KOPT-K1 (cell line): ENCODE measurements around the gene XKRX.

Experiments used
- H3K27ac ChIP-seq: fragments of 200-600 bp; sonication (generic); 2 replicates; pipeline ENCODE4 v1.5.1; 2016; ENCODE audit warnings: antibody characterized with exemption, mild to moderate bottlenecking, low read depth, low read length; ENCODE audit not compliant: poor library complexity, severe bottlenecking
- H3K36me3 ChIP-seq: fragments of 200-600 bp; sonication (generic); 2 replicates; pipeline ENCODE4 v1.5.1; 2017; ENCODE audit warnings: antibody characterized with exemption, mild to moderate bottlenecking, low read length, moderate library complexity; ENCODE audit not compliant: insufficient read depth
- H3K9me3 ChIP-seq: fragments of 200-600 bp; sonication (generic); 2 replicates; pipeline ENCODE4 v1.5.1; 2017; ENCODE audit warnings: antibody characterized with exemption, low read length, mild to moderate bottlenecking; ENCODE audit not compliant: insufficient read depth, poor library complexity, severe bottlenecking

Gene XKRX

DNA sequence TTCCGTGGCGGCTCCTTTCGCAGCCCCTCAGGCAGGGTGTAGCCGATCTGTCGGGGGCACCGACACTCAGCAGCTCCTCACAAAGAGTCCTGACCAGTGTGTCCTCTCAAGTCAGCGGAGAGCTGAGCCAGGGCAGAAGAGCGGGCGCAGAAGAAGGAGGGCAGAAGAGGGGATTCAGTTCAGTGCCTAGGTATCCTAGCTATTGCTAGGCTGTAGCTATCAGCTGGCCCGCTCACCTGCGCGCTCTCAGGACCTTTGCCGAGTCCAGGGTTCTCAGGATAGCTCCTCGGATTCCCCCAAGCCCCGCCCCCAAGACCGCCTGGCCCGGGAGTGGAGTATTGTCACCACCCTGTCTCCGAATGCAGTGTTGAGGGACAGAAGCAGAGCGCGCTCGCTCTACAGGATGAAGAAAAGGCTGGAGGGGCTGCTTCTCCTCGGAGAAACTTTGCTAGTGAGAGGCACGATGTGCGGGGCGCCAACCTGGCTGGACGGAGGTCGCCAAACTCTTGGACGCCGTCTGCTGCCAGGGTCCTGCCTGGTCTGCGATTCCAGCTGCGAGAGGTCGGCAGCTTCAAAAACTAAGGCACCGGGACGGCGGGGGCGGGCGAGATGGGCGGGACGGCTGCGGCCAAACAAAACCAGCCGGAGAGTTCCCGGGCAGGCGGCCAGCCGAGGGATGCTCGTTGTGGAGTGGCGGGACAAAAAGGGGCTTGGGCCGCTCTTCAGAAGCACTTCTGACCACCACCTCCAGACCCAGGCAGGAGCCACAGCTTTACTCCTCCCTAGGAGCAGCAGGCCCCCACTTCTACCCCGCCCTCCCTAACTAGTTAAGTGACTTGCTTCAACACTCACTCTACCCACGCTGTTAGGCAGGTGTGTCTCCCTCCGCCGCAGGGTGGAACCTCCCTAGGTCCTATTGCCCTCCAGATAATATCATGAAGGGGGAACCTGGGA lies at the start of gene XKRX:
XKRX (minus strand) TSS at position 258 of the 954 bp plus-strand sequence. CDS start 613 bp downstream, outside the sequence.
- Histone ChIP-seq H3K36me3 (no peaks in the 10 kb centered on the region), H3K9me3 (no peaks in the 10 kb centered on the region), H3K27ac (no peak within 1 kb of the TSS)

DNA sequence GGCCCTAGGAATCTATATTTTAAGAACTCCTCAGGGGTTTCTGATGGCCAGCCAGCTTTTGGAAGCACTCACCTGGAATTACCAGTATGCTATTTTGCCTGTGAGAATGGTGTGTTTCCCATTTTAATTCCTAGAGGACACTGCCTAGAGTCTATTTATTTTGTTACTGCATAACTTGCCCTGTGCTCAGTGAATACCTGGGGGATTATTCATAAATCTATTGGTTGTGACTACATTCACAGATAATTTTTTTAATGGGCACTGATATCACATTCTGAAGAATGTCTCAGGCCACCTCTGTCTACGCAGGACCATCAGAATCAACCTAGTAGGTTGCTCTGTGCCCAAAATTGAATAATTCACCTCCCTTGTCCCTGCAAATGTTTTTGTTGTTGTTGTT lies 47.5 kb upstream of the XKRX start:
- no peaks in the 10 kb centered on the region for H3K36me3 ChIP-seq
- no peaks in the 10 kb centered on the region for H3K9me3 ChIP-seq
- H3K27ac ChIP-seq: no peak overlapping the region

DNA sequence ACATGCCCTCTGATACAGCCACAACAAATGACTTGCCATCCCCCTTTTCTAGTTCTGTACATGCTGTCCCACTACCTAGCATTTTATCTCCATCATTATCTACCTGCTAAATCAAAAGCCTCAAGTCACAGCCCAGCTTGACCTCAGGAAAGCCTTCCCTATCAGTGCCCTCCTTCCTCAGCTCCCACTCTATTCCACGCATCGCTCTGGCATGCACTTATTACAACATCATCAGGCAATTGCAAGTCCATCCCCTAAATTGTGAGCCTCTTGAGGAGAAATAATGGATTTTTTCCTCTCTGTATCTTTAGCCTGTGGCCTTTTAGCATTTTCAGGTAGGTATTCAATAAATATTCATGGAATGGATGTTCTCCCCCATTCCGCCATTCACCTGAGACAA lies 46.5 kb upstream of the XKRX start:
- Histone ChIP-seq H3K36me3 (no peaks in the 10 kb centered on the region), H3K27ac (no peak overlapping the region), H3K9me3 (no peaks in the 10 kb centered on the region)

DNA sequence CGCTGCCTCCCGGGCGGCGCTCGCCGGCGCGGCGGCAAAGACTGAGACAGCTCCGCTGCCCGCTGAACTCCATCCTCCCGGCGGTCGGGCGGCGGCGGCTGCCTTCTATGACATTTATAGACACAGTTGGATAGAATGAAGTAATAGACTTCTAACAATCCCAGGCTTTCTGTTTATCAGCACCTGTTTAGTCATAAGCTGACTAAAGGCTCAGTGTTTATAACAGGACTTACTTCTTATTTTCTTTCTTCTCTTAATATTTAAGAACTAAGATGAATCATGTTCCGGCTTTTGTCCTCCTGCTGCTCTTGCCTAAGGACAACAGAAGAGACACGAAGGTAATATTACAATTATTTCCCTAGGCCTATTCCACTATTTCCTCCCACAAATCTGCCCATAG lies 44.7 kb upstream of the XKRX start:
- H3K36me3 ChIP-seq: no peaks in the 10 kb centered on the region
- no peaks in the 10 kb centered on the region for H3K9me3 ChIP-seq
- H3K27ac ChIP-seq: no peak overlapping the region

DNA sequence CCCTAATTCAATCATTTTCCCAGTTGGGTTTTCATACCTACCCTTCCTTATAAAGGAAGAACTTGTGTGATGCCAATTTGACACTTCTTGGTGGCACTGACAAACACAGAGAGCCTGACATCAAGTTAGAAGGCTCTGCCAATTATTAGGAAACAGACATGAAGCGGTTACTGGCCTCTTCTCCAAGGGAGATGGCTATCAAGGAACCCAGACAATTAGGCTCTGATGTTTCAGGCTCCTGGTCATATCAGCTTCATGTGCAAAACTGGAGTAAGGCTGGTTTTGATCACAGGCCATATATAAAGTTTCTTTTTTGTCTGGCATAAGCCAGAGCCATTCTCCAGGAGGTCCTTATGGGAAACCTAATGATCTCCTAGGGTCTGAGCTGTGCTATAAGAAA lies 41.2 kb upstream of the XKRX start:
- Histone ChIP-seq H3K27ac (no peak overlapping the region), H3K36me3 (no peaks in the 10 kb centered on the region), H3K9me3 (no peaks in the 10 kb centered on the region)

DNA sequence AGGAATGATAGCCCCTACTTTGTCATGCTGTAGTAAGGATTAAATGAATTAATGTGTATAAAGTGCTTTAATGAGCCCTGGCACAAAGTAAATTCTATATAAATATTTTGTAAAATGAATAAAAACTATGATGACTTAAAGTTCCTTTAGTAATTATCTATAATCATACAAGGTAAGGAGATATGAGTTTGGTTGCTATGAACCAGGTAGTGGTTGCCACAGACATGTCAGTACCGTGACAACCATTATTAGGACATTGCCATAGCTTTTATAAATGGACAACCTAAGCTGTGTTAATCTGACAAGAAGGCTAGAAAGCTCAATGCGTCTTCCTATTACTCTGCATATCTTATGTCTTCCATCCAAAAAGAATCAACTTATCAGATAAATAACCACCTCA lies 40.7 kb upstream of the XKRX start, which contains the start of gene ARL13A:
ARL13A (plus strand) TSS at position 301 of the 400 bp plus-strand sequence. CDS start 3,982 bp downstream, outside the sequence.
- no peaks in the 10 kb centered on the region for H3K9me3 ChIP-seq
- no peak within 1 kb of the TSS for H3K27ac ChIP-seq
- H3K36me3 ChIP-seq: no peaks in the 10 kb centered on the region

DNA sequence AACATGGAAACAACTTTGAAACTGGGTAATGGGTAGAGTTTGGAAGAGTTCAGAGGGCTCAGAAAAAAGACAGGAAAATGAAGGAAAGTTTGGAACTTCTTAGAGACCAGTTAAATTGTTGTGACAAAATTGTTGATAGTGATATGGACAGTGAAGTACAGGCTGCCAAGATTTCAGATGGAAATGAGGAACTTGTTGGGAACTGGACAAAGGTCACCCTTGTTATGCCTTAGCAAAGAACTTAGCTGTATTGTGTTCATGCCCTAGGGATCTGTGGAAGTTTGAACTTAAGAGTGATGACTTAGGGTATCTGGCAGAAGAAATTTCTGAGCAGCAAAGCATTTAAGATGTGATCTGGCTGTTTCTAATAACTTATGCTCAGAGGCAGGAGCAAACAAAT lies 35.6 kb upstream of the XKRX start:
- H3K36me3 ChIP-seq: no peaks in the 10 kb centered on the region
- H3K9me3 ChIP-seq: no peaks in the 10 kb centered on the region
- H3K27ac ChIP-seq: no peak overlapping the region

DNA sequence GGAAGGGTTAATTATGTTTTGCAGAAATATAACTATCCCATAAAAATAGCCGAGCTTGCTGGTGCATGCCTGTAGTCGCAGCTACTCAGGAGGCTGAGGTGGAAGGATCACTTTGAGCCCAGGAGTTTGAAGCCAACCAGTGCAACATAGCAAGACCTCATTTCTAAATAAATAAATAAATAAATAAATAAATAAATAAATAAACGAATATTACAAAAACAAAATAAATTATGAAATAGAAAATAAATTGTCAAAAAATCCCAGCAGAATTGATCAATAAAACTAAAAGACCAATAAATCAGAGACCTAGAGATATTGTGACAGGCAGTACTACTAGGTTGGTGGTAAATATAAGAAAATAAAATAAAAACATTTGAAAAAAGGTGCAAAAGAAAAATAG lies 34.1 kb upstream of the XKRX start:
- H3K36me3 ChIP-seq: no peaks in the 10 kb centered on the region
- H3K9me3 ChIP-seq: no peaks in the 10 kb centered on the region
- H3K27ac ChIP-seq: no peak overlapping the region

DNA sequence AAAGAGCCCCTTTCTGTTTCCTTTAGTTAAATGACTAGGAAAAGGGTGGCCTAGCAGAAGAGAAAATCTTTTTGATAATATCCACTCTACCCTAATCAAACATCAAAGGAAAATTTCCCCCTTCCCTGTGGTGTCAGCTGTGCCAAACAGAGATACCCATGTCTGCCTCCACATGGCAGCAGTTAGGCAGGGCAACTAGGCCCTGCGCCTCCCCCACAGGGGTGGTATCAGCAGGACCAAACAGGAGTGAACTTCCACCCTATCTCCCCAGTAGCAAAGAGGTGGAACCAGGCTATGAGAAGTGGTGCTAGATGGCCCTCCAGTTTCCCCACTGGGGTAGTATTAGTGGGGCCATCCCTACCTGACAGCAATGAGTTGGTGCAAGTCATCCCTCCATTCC lies 19.8 kb upstream of the XKRX start:
- H3K36me3 ChIP-seq: no peaks in the 10 kb centered on the region
- H3K9me3 ChIP-seq: no peaks in the 10 kb centered on the region
- no peak overlapping the region for H3K27ac ChIP-seq

DNA sequence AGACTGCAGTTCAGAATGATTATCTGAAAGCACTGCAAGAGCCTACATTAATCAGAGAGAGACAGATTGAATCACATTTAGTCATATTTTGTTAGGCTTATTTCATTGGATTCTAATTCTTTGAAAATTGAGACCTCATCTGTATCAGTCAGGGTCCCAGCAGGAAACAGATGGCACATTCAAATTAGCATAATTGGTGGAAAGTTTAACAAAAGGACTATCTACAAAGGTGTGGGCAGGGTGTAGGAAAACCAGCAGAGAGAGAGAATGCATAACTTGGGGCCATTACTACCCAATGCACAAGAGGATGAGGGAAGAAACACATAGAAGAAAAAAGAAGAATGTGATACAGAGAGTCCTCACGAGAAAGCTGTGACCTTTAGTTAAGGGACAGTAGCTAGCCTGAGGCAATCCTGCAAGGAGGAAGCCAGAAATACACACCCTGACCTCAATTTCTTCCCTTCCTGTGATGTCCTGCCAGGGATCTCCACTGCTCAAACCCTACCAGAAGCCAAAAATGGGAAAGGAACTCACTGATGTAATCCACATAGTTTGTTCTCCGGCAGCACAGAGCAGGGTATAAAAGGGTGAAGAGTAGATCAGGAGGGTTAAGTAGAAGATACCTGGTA lies 17.7 kb upstream of the XKRX start:
- Histone ChIP-seq H3K27ac (no peak overlapping the region), H3K9me3 (no peaks in the 10 kb centered on the region), H3K36me3 (no peaks in the 10 kb centered on the region)

DNA sequence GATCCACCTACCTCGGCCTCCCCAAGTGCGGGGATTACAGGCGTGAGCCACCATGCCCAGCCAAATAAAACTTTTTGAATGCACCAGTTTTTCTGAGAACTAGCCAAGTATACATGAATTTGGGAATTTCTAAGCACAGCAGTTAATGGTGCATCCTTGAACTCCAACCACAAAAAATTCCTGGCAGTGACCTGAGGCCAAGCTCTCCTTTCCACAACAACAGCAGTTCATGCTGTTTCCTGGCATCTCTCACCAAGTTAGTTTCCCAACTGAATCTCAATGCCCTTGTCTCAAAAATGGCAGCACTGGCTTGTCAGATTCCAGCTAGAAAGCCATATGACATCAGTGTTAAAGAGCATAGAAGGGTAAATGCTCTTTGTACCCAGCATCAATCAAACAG lies 15.9 kb upstream of the XKRX start:
- Histone ChIP-seq H3K9me3 (no peaks in the 10 kb centered on the region), H3K36me3 (no peaks in the 10 kb centered on the region), H3K27ac (no peak overlapping the region)

DNA sequence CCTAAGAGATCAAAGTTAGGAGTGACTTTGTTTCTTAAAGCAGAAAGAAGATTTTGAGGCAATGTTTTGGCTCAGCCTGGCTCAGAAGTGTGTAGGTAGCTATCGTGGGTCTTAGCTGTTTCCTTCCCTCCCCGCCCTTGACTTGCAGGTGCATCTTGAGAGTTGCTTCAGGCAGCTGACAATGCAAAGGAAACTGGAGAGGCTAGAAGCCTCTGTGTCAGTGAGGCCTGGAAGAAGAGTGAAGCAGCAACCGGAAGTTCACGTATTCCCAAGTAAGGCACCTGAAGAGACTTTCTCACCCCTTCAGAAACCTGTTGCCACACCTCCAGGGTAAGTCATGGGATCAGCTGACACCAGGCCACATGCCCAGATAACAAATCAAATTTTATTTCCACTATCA lies 10.6 kb upstream of the XKRX start:
- Histone ChIP-seq H3K9me3 (no peaks in the 10 kb centered on the region), H3K27ac (no peak overlapping the region), H3K36me3 (no peaks in the 10 kb centered on the region)

DNA sequence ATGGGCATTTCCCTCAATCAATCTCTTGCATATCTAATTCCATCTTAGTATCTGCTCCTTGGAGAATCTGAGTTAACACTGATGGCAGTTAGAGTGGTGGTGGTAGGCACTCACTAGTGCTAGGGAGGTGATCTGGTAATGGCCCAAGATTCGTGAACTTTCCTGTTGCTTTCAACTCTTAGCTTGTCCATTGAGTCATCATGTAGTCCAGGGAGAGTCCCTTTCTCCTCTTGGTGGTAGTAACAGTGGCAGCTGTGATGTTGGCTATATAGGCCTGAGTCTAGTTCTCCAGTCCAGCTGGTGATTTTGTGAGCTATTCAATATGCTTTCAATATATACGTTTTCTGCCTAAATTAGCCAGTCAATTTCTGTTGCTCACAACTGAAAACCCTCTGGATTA lies 7.0 kb upstream of the XKRX start:
- no peaks in the 10 kb centered on the region for H3K36me3 ChIP-seq
- H3K9me3 ChIP-seq: no peaks in the 10 kb centered on the region
- H3K27ac ChIP-seq: no peak overlapping the region

DNA sequence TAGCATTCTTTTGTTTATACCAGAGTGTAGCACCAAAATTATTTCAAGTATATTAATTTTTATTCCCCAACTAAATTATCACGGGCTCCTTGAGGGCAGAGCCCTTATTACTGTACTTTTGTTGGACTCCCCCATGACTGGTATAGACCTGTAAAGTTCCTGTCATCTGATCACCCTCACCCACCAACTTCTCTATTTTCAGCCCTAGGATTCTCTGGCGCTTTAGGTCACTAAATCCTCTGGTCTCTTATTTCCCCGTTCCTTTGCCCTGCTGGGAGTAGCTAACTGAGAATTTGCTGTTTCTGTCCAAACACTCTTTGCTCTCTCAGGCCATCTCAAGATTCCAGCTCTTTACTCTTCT lies 3.2 kb upstream of the XKRX start:
- Histone ChIP-seq H3K27ac (no peak overlapping the region), H3K9me3 (no peaks in the 10 kb centered on the region)

DNA sequence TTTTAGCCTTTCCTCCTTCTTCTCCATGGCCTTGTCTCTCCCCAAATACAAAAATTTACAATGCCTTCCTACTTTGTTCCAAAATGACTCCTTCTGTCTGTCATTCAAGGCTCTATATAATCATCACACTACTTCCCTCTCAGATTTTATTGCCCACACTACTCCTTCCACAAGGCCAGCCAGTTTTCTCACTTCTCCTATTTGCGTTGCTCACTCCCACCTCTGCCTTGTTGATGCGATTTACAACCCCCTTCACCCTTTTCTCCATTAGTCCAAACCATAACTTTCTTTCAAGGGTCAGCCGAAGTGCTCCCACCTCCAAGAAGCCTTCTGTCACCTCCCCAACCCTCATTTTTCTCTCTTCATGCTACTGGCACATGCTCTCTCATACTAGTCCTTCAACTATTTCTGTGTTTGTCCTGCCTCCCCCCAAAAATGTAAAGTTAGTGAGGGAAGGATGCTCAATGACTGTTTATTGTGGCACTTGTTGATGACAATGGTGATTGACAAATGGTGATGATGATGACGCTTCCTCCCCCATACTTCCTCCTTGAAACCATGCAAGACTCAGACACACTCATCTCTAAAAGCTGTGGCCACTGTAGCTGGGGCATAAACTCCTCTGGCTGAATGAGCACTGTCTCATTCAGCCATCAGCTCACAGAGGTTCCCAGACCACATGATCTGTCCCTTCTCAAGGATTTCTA lies 2.7 kb upstream of the XKRX start:
- H3K36me3 ChIP-seq: no peaks in the 10 kb centered on the region
- no peak overlapping the region for H3K27ac ChIP-seq
- H3K9me3 ChIP-seq: no peaks in the 10 kb centered on the region

More for the DNA sequence above, 3.2 kb upstream of the XKRX start:
- no peaks in the 10 kb centered on the region for H3K36me3 ChIP-seq
